A549 (cell line): ENCODE data around the gene MEG3. TPM values are rescaled to one million over a fixed set of nuclear protein-coding genes. Genes with fewer than 3 reads are reported as not detected.
A peak's percentile ranks its signal among the peaks of the same experiment; 100 is the strongest.

Experiments
- ATAC-seq, 2 experiments: fragments of 200-7000 bp in 1 of 2; fragments of >200 bp in 1 of 2; cut with Nextera tagmentation in 1 of 2; cut with Tn5 transposase in 1 of 2; 3 replicates each; pipeline versions ENCODE4 v1.8.0 to v1.9.1; 2018 to 2020; ENCODE audit warnings: mild to moderate bottlenecking in 1 of 2, moderate library complexity in 1 of 2
- CTCF ChIA-PET: fragments of 300-600 bp; sonication (Branson Sonifier 250); formaldehyde crosslinking; extraction: SDS; loops from one replicate; lab custom pipeline; 2021; ENCODE audit warnings: antibody characterized with exemption, inconsistent platforms; lab: Yijun Ruan, JAX
- POLR2A ChIA-PET: fragments of 350-600 bp; formaldehyde crosslinking; extraction: SDS; loops from one replicate; lab custom pipeline; 2021; ENCODE audit warnings: antibody characterized with exemption, inconsistent platforms; lab: Yijun Ruan, JAX
- DNase-seq, 2 experiments: peaks; one replicate each; pipeline versions ENCODE4 v3.0.0 to v3.0.0-alpha.2; 2011 to 2016; ENCODE audit warnings: low read depth in 1 of 2, low spot score in 1 of 2
- FAIRE-seq: peaks from 2 replicates; lab custom pipeline; 2011; peaks lifted over from hg19 to GRCh38; lab: Jason Lieb, UNC
- H3K27ac ChIP-seq, 2 experiments: fragments of >200 bp; sonication (Bioruptor Twin); formaldehyde crosslinking; 3 replicates each; pipeline ENCODE4 v1.5.1; 2016 to 2017
- H3K4me1 ChIP-seq: fragments of >200 bp; sonication (Bioruptor Twin); formaldehyde crosslinking; 3 replicates; pipeline ENCODE4 v1.6.1; 2016
- H3K4me2 ChIP-seq: fragments of >200 bp; sonication (Bioruptor Twin); formaldehyde crosslinking; 3 replicates; pipeline ENCODE4 v1.6.1; 2016
- H3K4me3 ChIP-seq: fragments of >200 bp; sonication (Bioruptor Twin); formaldehyde crosslinking; 3 replicates; pipeline ENCODE4 v1.5.1; 2016
- H3K9me3 ChIP-seq: fragments of >200 bp; sonication (Bioruptor Twin); formaldehyde crosslinking; 3 replicates; pipeline ENCODE4 v1.6.1; 2016
- BHLHE40 ChIP-seq: IDR thresholded peaks from 2 replicates; pipeline ENCODE4 v1.6.1; 2012; ENCODE audit warnings: low read depth, low read length, inconsistent platforms
- CBX2 ChIP-seq: fragments of 200-600 bp; sonication (generic); IDR thresholded peaks from 2 replicates; pipeline ENCODE4 v1.6.1; 2016; ENCODE audit warnings: low read depth, mild to moderate bottlenecking, borderline replicate concordance
- CBX8 ChIP-seq: fragments of 200-600 bp; sonication (generic); IDR thresholded peaks from 2 replicates; pipeline ENCODE4 v1.6.1; 2016
- EHMT2 ChIP-seq: fragments of 200-600 bp; sonication (generic); IDR thresholded peaks from 2 replicates; pipeline ENCODE4 v1.6.1; 2016; ENCODE audit warnings: antibody characterized with exemption, low read depth, mild to moderate bottlenecking, moderate library complexity
- ESRRA ChIP-seq: fragments of 150-350 bp; IDR thresholded peaks from 2 replicates; pipeline ENCODE4 v1.6.1; 2014; ENCODE audit warnings: mild to moderate bottlenecking, low read length, borderline replicate concordance
- HEYL ChIP-seq: fragments of 250-450 bp; sonication (Bioruptor Pico); IDR thresholded peaks from 2 replicates; pipeline ENCODE4 v1.8.0; 2021; ENCODE audit warnings: mild to moderate bottlenecking, moderate library complexity
- JUNB ChIP-seq: fragments of >200 bp; sonication (Bioruptor Twin); formaldehyde crosslinking; IDR thresholded peaks from 2 replicates; pipeline ENCODE4 v1.6.1; 2016
- KDM5A ChIP-seq: fragments of 200-600 bp; sonication (generic); IDR thresholded peaks from 2 replicates; pipeline ENCODE4 v1.6.1; 2016; ENCODE audit warnings: antibody characterized with exemption, mild to moderate bottlenecking
- RAD21 ChIP-seq, 2 experiments: fragments of >200 bp in 1 of 2; sonication (Bioruptor Twin) in 1 of 2; formaldehyde crosslinking in 1 of 2; IDR thresholded peaks in 1 of 2; conservative IDR thresholded peaks in 1 of 2; 2 replicates in 1 of 2; 3 replicates in 1 of 2; pipeline ENCODE4 v1.6.1; 2012 to 2018; ENCODE audit warnings: inconsistent platforms in 1 of 2
- RARB ChIP-seq: fragments of 250-450 bp; sonication (Bioruptor Pico); IDR thresholded peaks from 2 replicates; pipeline ENCODE4 v1.8.0; 2021; ENCODE audit warnings: mild to moderate bottlenecking, moderate library complexity
- RNF2 ChIP-seq: fragments of 200-600 bp; sonication (generic); IDR thresholded peaks from 2 replicates; pipeline ENCODE4 v1.6.1; 2016; ENCODE audit warnings: low read depth, mild to moderate bottlenecking, antibody characterized with exemption, moderate library complexity, borderline replicate concordance
- SMC3 ChIP-seq: fragments of >200 bp; sonication (Bioruptor Twin); formaldehyde crosslinking; IDR thresholded peaks from 3 replicates; pipeline ENCODE4 v1.6.1; 2018; ENCODE audit warnings: inconsistent platforms
- TP53 ChIP-seq: fragments of 250-450 bp; sonication (Bioruptor Pico); IDR thresholded peaks from 2 replicates; pipeline ENCODE4 v1.5.0; 2021; ENCODE audit warnings: mild to moderate bottlenecking, moderate library complexity
- ZFP36 ChIP-seq: fragments of 450-650 bp; IDR thresholded peaks from 2 replicates; pipeline ENCODE4 v1.6.1; 2014; ENCODE audit warnings: borderline replicate concordance; ENCODE audit not compliant: partially characterized antibody
- WGBS: methylation state at CpG from one replicate; pipeline ENCODE4 v1.1.6; 2017; ENCODE audit errors: missing lambda C conversion rate; 5-methylcytosine and 5-hydroxymethylcytosine counted together
- polyA plus RNA-seq, 4 experiments: library from polyadenylated mRNA; depleted of rRNA in 3 of 4; stranded (reverse); fragments of >200 nt; fragmentation: RNase III in 1 of 4; extraction: RNeasy Plus Mini Kit Qiagen cat#74134 plus additional on column Dnase treatment in 1 of 4; gene quantifications; 2 replicates in 3 of 4; 3 replicates in 1 of 4; pipeline ENCODE4 v1.2.3, GENCODE V29; 2011 to 2017
- TF ChIP-seq, protein P1 (sequence below): fragments of >200 bp; sonication (Bioruptor Twin); formaldehyde crosslinking; IDR thresholded peaks from 3 replicates; pipeline ENCODE4 v1.5.1; 2016
- TF ChIP-seq, protein P2 (sequence below): fragments of >200 bp; sonication (Bioruptor Twin); formaldehyde crosslinking; IDR thresholded peaks from 2 replicates; pipeline ENCODE4 v1.6.1; 2016
- TF ChIP-seq, protein P3 (sequence below): fragments of 450-650 bp; IDR thresholded peaks from 2 replicates; pipeline ENCODE4 v1.6.1; 2014; ENCODE audit warnings: antibody characterized with exemption

Gene MEG3
- polyA plus RNA-seq, 2 of the 4 experiments (the other 2 are of a cell fraction), result 27.0 to 56.7 TPM

GRCh38 chr14:100900837-100901390 lies 75.0 kb downstream of the MEG3 start:
- H3K27ac ChIP-seq, result 0 out of 6 replicates have a peak overlapping the region, but pooled peaks of 1 of the 2 experiments have one; percentile 44
- CTCF ChIA-PET, result interaction anchor here (0.8 to 4.3 kb wide), 20 partner anchors 10 to 765 kb away, joined by 3 to 32 read pairs (median 4); no protein-coding TSS in a partner anchor
- POLR2A ChIA-PET, result no interaction called here
- no peak for FAIRE-seq
- DNase-seq, result peak; percentile 35 to 54
- no peak overlapping the region for H3K4me3 ChIP-seq
- H3K4me2 ChIP-seq, result no peak overlapping the region
- TF ChIP-seq SMC3 (peak; percentile 73), ZFP36 (no peak), RNF2 (no peak), HEYL (no peak), RAD21 (conservative IDR thresholded peaks at IDR 0.05 in 1 of 2, IDR thresholded peaks at IDR 0.05 in 1 of 2) (peak; percentile 77 to 78)
- TF ChIP-seq, protein P1, sequence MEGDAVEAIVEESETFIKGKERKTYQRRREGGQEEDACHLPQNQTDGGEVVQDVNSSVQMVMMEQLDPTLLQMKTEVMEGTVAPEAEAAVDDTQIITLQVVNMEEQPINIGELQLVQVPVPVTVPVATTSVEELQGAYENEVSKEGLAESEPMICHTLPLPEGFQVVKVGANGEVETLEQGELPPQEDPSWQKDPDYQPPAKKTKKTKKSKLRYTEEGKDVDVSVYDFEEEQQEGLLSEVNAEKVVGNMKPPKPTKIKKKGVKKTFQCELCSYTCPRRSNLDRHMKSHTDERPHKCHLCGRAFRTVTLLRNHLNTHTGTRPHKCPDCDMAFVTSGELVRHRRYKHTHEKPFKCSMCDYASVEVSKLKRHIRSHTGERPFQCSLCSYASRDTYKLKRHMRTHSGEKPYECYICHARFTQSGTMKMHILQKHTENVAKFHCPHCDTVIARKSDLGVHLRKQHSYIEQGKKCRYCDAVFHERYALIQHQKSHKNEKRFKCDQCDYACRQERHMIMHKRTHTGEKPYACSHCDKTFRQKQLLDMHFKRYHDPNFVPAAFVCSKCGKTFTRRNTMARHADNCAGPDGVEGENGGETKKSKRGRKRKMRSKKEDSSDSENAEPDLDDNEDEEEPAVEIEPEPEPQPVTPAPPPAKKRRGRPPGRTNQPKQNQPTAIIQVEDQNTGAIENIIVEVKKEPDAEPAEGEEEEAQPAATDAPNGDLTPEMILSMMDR, result peak; percentile 54
- peaks cover 5% of the 10 kb centered on the region; the same call in 2 of the 3 replicates for H3K4me1 ChIP-seq
- WGBS, result 52% methylated on average over 15 of the region's 15 CpGs
- H3K9me3 ChIP-seq, result no peaks in the 10 kb centered on the region
- ATAC-seq, result peak; percentile 54 to 77; a peak in 3 of 6 replicates

GRCh38 chr14:100901391-100902183 lies 75.7 kb downstream of the MEG3 start:
- no peak for FAIRE-seq
- no peaks in the 10 kb centered on the region for H3K9me3 ChIP-seq
- no peak overlapping the region for H3K4me3 ChIP-seq
- CTCF ChIA-PET, result interaction anchor here (0.7 to 4.3 kb wide), 22 partner anchors 10 to 764 kb away, joined by 3 to 32 read pairs (median 4); no protein-coding TSS in a partner anchor
- ATAC-seq, result peak in 1 of 2 experiments; percentile 16; a peak in 3 of 6 replicates
- peaks cover 5% of the 10 kb centered on the region; the same call in 2 of the 3 replicates for H3K4me1 ChIP-seq
- TF ChIP-seq TP53 (CRISPR knock-in tag), result no peak
- TF ChIP-seq, protein P2, sequence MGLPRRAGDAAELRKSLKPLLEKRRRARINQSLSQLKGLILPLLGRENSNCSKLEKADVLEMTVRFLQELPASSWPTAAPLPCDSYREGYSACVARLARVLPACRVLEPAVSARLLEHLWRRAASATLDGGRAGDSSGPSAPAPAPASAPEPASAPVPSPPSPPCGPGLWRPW, result no peak
- TF ChIP-seq ESRRA, result no peak
- TF ChIP-seq, protein P3, sequence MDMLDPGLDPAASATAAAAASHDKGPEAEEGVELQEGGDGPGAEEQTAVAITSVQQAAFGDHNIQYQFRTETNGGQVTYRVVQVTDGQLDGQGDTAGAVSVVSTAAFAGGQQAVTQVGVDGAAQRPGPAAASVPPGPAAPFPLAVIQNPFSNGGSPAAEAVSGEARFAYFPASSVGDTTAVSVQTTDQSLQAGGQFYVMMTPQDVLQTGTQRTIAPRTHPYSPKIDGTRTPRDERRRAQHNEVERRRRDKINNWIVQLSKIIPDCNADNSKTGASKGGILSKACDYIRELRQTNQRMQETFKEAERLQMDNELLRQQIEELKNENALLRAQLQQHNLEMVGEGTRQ, result no peak
- TF ChIP-seq EHMT2, result no peak
- no peak for TF ChIP-seq JUNB
- TF ChIP-seq KDM5A, result no peak
- no peak for TF ChIP-seq CBX8
- no peak for TF ChIP-seq RARB (CRISPR knock-in tag)
- TF ChIP-seq CBX2, result no peak
- no peak for TF ChIP-seq BHLHE40
- H3K27ac ChIP-seq, result peak overlapping the region in 1 of 2 experiments; percentile 44; a peak in 1 of 6 replicates
- no peak overlapping the region for H3K4me2 ChIP-seq
- no peak for DNase-seq
- WGBS, result 83% methylated on average over 12 of the region's 12 CpGs
- POLR2A ChIA-PET, result no interaction called here
